GM18873 (cell line): ENCODE measurements around the gene ATF5.
"Not testable (repeated sequence)": the region's sequence is repeated elsewhere in the genome, so short reads cannot be mapped to it uniquely, and the experiment has no call there.

Experiments
- ATAC-seq: cut with Tn5 transposase; IDR thresholded peaks from one replicate; pipeline ENCODE4 v1.9.1; 2021; ENCODE audit warnings: mild to moderate bottlenecking, moderate library complexity, moderate number of reproducible peaks; ENCODE audit not compliant: unreplicated experiment, low FRiP score

The ATF5 gene

DNA sequence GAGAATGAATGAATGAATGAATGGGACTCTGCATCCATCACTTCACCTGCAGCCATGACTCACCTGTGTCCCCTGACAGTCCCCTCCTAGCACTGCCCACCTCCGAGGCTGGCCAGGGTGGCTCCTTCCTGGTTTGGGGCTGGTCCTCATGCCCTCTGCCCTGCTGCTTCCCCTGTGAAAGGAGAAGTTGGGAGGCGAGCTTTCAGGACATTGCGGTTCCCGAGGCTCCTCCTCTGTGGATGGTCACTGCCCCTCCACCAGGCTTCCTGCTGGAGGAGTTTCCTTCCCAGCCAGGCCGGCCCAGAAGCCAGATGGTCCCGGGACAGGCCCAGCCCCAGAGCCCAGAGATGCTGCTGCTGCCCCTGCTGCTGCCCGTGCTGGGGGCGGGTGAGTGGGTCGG, 40.4 kb downstream of the ATF5 start:
- ATAC-seq, result not testable (repeated sequence)

DNA sequence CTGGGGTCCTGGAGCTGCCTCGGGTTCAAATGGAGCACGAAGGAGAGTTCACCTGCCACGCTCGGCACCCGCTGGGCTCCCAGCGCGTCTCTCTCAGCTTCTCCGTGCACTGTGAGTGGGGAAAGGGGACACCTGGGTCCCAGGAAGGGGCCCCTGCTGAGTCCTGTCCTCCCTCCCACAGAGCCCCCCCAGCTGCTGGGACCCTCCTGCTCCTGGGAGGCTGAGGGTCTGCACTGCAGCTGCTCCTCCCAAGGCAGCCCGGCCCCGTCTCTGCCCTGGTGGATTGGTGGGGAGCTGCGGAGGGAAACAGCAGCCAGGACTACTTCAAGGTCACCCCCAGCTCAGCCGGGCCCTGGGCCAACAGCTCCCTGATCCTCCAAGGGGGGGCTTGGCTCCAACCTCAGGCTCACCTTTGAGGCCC, 43.0 kb downstream of the ATF5 start:
- ATAC-seq, result no peak

DNA sequence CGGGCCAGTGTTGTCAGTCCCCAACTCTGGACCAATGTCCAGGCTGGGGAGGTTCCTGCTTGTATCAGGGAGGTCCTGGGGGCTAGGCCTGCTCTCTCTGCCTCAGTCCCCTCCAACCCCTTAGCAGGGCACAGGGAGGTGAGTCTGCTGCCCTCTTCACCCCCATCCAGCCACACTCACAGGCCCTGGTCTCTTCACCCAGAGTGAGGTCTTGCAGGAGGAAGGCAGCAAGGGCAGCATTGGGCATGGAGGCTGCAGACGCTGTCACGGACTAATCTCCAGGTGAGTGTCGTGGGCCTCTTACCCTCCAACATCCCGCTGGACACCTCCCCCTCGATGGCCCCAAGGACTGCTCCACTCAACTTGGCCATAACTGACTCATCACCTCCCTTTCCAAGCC, 43.8 kb downstream of the ATF5 start:
- ATAC-seq, result no peak

DNA sequence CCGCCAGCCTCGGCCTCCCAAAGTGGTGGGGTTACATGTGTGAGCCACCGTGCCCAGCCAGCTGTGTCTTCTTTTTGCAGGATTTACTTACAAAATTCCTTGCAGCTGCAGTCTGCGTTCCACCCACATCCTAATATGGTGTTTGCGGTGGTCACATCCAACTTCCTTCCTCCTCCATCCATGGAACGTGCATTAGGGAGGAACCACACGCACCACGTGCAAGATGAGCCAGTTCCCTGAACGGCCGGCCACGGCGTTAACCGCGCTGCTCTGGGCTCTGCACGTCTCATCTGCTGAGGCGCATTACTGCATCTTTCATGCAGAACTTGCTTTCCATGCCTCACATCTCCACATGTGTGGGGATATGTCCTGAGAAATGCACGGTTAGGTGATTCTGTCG, 45.0 kb downstream of the ATF5 start:
- ATAC-seq, result no peak

DNA sequence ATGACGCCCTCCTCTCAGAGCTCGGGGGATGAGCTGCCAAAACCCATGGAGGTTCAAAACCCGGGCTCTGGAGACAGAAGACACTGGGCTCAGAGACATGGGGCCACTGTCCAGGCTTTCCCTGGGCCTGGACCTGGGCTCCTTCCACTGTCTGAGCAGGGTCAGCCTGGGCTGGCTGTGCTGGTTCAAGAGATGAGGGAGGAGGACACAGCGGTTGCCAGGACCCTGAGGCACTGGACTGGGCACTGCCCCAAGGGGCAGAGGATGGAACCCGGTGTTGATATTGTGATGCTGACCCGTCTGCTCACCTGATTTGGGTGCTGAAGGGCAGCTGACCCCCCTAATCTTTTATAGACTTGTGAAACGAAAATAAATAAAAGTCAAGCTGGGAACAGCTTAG, 46.0 kb downstream of the ATF5 start:
- ATAC-seq, result no peak

DNA sequence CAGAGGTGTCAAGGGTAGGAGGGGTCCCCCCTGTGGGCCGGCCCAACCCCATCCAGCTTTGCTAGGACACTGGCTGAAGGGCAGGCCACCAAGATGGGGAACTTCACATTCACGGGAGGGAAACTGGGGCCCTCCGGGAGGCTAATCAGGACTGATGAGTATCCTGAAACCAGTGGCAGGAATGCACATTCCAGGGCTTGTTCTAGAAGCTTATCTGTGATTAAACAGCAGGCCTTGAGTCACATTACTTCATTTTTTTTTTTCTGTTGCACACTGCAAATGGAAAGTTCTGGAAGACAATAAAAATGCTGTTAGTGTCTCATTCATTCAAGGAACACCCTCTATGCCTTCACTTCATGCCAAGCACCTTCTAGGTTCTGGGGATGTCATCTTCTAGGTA, 47.5 kb downstream of the ATF5 start:
- ATAC-seq, result no peak

DNA sequence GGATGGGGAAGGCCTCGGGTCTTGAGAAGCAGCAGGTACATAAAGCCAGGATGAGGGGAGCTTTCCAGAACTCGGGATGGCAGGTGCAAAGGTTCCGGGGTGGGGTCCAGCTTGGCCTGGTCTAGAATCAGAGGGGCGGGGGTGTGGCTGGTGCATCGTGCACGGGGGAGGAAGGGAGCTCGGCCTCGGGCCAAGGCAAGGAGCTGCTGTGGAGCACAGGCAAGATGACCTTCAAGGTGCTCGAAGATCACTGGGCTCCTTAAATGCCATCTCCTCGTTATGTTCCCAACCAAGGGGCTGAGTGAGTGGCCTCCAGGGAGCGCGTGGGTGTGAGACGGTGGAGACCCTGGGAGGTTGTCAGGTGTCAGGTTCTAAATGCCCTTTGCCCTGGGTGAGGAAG, 48.1 kb downstream of the ATF5 start:
- ATAC-seq, result no peak

DNA sequence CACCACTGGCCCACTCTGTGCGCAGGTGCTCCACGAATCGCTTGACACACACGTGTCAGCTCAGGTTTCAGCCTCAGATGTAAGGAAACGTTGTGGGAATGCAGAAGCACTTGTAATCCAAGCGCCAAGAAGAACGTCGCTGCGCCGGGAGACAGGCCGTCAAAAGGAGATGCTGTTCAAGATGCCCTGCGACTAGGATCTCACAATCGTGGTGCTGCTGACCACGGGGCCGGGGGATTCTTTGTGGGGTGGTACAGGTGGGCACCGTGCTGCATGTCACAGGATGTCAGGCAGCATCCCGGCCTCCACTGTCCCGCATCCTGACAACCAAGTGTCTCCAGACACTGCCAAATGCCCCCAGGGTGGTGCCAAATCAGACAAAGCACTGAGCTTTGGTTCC, 48.9 kb downstream of the ATF5 start:
- ATAC-seq, result no peak

DNA sequence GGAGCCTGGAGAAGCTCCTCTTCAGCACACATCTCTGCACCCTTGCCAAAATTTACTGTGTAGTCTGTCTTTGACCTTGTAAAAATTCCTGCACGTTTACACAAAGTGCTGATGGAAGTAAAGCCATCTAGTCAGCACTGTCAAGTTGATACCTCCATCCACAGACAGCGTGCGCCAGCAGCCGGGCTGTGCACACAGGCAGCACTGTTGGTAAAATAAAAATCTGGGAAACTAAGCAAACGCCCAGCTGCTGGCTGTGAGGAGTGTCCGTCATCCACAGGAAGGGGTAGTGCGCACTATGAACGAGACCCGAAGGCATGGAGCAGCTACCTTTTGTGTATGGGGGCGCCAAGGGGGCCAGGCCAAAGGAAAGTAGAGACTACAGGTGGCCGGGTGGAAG, 49.3 kb downstream of the ATF5 start:
- no peak for ATAC-seq

DNA sequence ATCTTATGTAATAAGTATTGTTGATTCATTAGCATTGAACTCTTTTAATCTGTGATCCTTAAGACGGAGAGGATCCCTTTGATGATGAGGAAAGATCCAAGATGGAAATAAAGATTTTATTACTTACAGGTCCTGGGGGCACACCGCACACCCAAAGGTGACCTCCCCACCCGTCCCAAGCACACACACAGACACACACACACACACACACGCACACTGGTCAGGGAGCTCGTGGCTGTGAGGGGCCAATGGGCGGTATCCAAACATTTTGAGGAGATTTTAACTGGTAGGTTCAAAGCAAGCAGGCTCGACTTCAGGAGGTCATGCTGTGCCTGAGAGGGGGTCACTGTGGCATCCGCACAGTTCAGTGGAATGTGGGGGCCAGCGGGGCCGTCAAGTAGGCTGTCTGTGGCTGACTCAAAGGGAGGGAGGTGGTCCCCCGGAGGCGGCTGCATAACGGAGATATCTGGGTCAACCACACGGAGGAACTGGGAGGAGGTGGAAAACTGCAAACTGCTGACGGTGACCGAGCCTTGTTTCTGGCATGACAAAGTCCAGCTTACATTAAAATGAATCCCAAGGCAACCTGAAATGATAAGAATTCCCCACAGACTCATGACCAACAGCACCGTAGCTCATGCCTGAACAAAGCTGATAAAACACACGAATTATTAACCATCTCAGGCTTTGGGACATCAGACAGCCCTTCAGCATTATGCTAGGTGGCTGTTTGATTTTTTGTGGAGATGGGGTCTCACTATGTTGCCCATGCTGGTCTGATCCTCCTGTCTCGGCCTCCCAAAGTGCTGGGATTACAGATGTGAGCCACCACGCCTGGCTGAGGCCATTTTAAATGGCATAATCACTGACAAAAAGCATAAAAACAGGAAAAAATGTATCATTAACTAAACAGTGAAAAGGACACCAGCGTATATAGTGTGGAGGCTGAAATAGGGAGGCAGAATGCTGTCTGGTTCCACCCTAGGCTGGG, 52.9 kb downstream of the ATF5 start:
- no peak for ATAC-seq
